Cerebellar cortex (tissue), 1 donor: ENCODE data around the gene CHID1.

Experiments
- DNase-seq: peaks from one replicate; pipeline ENCODE4 v3.0.0-alpha.2; 2015; ENCODE audit warnings: low spot score

CHID1 gene

DNA sequence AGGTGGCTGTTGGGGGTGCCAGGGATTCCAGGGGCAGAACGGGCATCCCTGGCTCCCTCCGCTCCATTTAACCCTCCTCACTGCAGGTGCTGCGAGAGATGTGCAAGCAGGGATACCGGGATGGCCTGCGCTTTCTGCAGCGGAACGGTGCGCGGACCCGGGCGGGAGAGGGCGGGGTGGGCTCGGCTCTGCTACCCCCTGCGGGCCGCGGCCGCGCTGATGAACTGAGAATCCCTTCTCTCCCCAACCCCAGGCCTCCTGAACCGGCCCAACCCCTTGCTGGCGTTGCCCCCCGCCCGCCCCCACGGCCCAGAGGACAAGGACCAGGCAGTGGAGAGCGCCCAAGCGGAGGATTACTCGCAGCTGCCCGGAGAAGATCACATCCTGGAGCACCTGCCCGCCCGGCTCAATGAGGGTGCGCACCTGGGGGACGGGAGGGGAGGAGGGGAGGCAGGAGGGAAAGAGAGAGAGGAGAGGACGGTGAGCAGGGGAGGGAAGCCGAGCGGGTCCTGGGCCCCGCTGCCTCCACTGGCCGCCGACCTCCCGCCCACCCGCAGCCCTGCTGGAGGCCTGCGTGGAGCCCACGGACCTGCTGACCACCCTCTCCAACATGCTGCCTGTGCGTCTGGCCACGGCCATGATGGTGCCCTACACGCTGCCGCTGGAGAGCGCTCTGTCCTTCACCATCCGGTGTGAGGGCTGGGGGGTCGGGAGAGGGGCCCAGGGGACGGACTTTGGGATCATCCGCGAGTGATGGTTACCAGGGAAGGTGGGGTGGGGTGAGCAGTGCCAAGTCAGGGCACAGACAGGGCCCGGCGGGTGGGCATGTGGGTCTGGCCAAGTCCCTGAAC, 86.9 kb downstream of the CHID1 start:
- DNase-seq: no peak

DNA sequence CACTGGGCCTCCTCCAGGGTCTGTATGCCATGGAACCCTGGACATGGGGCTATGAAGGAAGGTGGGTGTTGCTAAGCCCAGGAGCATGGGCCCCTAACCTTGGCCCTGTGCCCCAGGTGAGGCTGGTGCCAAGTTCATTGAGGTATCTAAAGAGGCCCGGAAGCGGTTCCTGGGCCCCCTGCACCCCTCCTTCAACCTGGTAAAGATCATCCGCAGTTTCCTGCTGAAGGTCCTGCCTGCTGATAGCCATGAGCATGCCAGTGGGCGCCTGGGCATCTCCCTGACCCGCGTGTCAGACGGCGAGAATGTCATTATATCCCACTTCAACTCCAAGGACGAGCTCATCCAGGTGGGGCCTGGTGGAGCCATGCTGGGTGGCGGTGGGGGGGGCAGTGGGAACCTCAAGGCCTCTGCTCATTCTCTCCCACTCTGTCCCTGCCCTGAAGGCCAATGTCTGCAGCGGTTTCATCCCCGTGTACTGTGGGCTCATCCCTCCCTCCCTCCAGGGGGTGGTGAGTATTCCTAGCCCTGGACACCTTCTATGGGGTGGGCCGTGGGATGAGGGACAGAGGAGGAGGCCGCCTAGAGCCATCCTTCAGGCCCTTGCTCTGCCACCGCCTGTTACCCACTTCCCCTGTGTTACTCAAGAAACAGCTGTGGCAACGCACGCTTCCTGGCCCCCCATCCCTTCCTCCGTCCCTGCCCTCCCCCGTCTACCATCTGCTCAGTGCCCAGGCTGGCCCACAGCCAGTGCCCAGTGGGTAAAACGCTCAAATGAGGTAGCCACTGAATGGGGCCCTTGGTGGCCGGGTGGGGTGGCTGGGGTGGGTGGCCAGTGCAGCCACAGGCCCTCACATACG, 88.9 kb downstream of the CHID1 start:
- no peak for DNase-seq

DNA sequence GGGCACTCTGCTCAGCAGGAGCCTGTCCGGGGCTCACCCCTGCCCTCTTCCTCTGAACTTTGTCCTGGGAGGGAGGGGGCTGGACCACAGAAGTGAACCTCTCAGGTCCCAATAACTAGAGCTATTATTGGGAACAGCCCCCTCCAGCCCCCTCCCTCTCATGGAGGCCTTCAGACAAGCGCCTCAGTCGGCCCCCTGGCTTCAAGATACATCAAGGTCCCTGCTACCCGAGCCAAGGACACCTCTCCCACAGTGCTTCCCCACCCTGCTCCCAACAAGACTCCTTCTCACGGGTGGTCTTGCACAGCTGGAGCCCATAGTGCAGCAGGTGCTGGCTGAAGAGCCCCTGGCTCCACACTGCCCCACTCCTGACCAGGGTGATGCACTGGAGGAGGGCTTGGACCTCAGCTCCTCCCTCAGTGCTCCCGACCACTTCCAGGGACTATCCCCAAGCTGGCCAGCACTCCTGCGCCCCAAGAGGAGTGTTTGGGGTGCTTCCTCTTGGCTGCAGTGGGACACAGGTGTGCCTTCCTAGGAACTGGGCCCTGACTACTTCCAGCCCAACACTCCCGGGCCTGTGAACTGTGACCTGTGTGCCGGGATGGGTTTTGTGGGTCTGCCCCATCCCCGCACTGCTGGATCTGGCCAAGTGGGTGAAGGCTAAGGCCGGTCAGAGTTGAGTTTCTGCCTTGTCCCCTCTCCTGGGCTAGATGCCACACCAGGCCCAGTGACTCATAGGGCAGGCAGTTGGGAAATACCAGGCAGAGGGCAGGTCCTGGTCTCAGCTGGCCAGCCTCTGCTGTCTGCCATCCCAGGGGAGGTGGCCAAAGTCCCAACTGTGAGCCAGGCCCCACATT, 89.7 kb downstream of the CHID1 start:
- DNase-seq: no peak

DNA sequence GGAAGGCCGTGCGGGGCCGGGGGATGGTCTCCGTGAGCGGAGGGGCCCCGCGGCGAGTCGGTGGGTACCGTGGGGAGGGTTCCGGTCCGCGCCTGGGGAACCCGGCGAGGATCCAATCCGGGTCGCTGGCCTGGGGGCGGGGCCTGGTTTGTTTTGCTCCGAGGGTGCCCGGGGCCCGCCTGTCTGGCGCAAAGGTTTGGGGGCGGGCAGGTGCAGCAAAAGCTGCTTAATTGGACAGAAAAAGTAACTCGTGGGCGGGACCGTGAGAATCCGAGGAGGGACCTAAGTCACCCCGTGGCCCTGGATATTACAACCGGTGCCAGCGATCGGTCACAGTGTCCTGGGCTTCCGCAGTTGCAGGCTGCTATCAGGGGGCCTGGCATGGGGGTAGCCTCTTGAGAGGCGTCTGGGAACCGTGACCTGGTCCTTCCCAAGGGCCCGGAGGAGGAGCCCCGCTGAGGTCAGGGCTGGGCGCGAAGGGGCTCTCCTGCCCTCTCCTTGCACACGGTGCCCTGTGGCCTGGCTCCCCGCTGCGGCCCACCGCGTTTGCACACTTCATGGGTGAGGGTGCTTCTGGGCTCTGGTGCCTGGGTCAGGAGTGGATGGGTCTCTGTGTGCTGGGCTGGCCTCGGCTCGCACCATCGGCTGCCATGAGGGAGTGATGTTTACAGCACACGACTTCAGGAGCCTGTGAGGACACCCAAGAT, 90.5 kb downstream of the CHID1 start:
- DNase-seq: peak; percentile 86

DNA sequence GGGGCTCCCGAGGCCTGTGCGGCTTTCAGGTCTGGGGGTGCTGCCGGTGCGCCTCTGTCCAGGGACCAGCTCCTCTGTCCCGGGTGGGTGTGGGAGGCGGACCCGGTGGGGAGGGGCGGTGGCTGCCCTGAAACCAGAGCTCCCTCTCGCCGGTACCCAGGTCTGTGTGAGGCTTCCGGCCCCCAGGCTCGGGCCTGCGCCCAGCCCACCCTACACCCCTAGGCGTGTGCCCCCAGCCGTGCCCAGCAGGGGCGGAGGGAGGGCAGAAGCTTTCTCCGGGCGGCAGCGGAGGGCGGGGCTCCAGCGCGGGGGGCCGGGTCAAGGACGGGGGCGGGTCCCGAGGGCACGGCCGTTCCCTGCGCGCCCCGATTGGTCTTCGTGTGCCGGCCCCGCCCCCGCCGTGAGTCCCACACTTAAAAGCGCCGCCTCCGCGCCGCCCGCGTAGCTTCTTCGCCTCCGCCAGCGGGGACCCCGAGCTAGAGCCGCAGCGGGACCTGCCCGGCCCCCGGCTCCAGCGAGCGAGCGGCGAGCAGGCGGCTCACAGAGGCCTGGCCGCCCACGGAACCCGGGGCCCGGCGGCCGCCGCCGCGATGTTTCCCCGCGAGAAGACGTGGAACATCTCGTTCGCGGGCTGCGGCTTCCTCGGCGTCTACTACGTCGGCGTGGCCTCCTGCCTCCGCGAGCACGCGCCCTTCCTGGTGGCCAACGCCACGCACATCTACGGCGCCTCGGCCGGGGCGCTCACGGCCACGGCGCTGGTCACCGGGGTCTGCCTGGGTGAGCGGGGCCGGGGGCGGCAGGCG, 91.3 kb downstream of the CHID1 start:
- peak; percentile 89 for DNase-seq

DNA sequence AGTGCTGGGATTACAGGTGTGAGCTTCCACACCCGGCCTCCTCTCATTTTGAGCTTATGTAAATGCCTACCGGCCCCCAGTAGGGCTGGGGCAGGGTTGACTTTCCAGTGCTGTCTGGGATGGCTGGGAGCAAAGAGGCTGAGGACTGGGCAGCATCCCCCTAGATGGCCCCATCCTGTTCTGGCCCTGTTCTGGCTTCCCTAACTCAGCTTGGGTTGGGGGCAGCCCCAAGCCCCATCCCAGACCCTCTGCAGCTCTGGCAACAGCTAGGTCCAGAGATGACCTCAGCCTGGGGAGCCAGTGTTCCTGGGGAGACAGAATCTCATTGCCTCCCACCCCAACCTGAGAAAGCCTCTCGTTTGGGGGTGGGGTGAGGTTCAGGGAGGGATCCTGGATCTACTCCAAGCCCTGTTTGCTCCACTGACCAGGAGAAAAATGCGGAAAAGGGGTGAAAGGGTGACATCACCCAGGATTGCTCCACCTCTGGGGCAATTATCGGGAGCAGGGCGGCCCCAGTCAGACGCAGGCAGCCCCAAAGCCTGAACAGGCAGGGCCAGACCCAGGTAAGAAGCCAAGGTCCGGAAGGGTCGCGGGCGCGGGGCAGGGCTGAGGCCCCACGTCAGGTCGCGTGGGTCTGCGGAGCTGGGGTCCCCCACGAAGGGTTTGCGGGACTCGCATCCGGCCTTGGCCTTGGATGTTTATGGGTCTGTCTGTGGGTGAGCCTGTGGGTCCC, 92.0 kb downstream of the CHID1 start, which contains the start of gene PNPLA2:
PNPLA2 (plus strand) TSS at position 519 of the 733 bp plus-strand sequence. CDS start 805 bp downstream, outside the sequence.
- DNase-seq: peak; percentile 66
